ENCODE data around the gene CALCA. TPM values are rescaled to one million over a fixed set of nuclear protein-coding genes. Genes with fewer than 3 reads are reported as not detected.
"Not testable (repeated sequence)": the region's sequence is repeated elsewhere in the genome, so short reads cannot be mapped to it uniquely, and the experiment has no call there.

Gene CALCA, protein sequence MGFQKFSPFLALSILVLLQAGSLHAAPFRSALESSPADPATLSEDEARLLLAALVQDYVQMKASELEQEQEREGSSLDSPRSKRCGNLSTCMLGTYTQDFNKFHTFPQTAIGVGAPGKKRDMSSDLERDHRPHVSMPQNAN
- total RNA-seq (2014; rRNA removed; shearing (Covaris generic); ENCODE audit: low replicate concordance), result not detected in 2 replicates

DNA sequence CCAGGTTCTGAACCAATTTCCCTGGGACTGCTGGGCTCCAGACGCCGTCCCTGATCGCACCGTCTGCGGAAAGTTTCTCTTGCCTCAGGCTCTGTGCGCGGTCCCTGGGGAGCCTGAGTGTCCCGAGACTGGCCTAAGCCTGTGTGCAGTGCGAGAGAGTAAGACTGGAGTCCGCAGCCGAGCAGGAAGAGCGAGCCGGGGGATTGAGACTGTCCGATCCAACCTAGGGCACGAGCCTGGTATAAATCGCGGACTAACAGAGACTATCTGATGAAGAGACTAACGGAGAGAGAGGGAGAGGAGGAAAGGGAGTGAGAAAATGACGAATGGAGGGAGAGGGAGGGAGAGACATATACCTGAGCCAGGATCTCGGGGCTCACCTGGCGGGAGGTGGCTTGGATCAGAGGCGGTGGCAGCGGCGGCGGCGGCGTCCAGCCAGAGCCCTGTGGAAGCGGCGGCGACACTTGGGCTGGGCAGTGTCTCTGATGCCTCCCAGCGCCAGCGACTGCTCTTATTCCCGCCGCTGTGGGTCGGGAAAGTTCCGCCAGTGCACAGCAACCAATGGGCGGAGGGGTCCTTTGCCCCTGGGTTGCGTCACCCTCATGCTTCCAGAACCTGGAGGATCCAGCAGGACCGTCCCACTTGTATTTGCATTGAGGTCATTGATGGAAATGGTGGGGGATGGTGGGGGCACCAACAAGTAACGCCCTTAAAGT is at the start of gene CALCA:
CALCA (minus strand) TSS at position 487 of the 716 bp plus-strand sequence. CDS start 1,159 bp downstream, outside the sequence.
- in situ Hi-C loops (cut with HindIII; ENCODE audit: low pct_unique_long_range_greater_than_20kb, low sequenced_read_pairs), result no loop called here
- DNase-seq (ENCODE audit: low read depth), result no peak

DNA sequence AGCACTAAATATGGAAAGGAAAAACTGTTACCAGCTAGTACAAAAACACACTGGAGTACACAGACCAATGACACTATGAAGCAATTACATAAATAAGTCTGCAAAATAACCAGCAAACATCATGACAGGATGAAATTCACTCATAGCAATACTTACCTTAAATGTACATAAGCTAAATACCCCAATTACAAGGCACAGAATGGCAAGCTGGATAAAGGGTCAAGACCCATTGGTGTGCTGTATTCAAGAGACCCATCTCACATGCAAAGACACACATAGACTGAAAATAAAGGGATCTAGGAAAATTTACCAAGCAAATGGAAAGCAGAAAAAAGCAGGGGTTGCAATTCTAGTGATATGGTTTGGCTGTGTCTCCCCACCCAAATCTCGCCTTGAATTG is 44.0 kb upstream of the CALCA start:
- no peak for DNase-seq (ENCODE audit: low read depth)
- in situ Hi-C loops (cut with HindIII; ENCODE audit: low pct_unique_long_range_greater_than_20kb, low sequenced_read_pairs), result no loop called here

DNA sequence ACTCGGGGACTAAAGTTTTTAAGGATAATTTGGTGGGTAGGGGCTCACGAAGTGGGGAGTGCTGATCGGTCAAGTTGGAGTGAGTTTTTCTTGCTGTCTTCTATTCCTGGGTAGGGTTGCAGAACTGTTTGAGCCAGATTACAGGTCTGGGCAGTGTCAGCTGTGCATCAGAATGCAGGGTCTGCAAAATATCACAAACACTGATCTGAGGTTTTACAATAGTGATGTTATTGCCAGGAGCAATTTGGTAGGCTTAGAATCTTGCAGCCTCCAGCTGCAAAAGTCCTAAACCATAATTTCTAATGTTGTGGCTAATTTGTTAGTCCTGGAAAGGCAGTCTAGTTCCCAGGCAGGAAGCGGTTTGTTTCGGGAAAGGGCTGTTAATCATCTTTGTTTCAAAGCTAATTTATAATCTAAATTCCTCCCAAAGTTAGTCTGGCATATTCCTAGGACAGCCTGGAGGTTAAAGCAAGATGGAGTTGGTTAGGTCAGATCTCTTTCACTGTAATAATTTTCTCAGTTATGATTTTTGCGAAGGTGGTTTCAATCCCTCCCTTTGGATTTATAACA is 39.7 kb upstream of the CALCA start:
- no peak for DNase-seq (ENCODE audit: low read depth)
- in situ Hi-C loops (cut with HindIII; ENCODE audit: low pct_unique_long_range_greater_than_20kb, low sequenced_read_pairs), result no loop called here

DNA sequence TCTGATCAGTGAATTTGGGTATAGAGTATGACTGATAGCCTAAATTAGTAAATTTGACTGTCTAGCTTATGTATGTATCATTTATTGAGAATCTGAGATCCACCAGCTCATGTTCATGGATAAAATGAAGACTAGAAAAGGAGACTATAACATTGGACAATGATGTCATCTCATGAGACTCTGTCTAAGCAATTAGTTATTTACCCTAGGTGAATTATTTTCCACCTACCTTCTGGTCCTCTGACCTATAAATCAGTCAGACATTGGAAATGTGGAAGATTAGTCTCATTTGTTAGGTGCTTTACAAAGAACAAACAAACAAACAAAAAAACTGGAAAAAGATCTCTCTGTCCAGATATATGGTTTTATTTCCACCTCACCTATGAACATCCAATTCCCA is 38.7 kb upstream of the CALCA start:
- in situ Hi-C loops (cut with HindIII; ENCODE audit: low pct_unique_long_range_greater_than_20kb, low sequenced_read_pairs), result no loop called here
- DNase-seq (ENCODE audit: low read depth), result no peak

DNA sequence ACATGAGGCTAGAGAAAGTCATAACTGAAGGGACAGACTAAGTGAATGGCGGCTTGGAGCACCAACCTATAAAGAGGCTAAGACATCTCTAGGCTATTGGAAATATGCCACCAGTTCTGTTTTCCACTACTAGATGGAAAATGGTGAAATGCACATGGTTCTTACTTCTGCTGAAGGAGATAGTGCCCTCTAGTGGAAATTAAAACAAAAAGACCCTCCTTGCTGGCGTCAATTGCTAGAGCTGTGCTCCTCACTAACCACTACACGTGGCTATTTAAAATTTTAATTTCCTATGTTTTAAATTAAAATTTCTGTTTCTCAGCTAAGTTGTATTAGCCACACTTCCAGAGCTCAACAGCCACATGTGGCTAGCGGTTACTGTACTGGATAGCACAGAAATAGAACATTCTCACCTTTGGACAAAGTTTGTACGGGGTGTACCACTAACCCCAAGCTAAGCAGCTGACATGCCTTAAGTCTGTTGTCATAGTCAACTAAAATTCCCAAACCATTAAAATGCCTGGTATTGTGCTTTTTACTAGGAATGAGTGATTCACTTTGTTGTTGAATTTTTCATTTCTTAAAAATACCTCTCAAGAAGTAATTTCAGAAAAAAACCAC is 34.1 kb upstream of the CALCA start:
- in situ Hi-C loops (cut with HindIII; ENCODE audit: low pct_unique_long_range_greater_than_20kb, low sequenced_read_pairs), result no loop called here
- DNase-seq (ENCODE audit: low read depth), result peak; percentile 16

DNA sequence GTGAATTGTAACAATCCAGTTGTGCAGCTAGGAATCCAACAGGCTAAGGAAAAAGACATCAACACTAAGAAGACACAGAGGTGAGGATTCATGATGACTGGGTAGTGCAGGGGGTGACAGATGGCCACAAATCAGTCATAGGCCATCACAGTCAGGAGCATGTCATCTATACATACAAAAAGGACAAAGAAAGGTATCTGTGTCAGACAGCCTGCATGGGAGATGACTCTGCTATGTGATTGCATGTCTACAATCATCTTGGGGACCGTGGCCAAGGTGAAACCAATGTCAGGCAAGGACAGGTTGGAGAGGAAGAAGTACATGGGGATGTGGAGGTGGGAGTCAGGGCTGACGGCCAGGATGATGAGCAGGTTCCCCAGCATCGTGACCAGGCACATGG is 16.0 kb upstream of the CALCA start:
- in situ Hi-C loops (cut with HindIII; ENCODE audit: low pct_unique_long_range_greater_than_20kb, low sequenced_read_pairs); DNase-seq (ENCODE audit: low read depth): not testable (repeated sequence)

DNA sequence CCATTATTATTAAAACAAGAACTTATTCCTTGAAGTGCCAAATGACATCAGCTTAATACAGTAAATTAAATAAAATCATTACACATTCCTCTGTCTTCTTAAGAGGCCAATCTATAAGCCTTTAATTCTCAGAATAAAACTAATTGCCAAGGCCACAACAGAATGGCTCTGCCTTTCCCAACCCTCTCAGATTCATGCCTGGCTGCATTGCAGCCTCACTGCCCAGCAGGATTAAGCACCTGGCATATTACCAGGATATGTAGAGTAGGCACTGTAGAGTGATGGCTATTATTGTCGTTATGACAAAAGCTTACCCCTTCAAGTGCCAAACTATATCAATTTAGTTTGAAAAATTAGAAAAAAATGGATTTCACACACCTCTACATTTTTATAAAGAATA is 9.4 kb upstream of the CALCA start:
- in situ Hi-C loops (cut with HindIII; ENCODE audit: low pct_unique_long_range_greater_than_20kb, low sequenced_read_pairs), result no loop called here
- DNase-seq (ENCODE audit: low read depth), result no peak

DNA sequence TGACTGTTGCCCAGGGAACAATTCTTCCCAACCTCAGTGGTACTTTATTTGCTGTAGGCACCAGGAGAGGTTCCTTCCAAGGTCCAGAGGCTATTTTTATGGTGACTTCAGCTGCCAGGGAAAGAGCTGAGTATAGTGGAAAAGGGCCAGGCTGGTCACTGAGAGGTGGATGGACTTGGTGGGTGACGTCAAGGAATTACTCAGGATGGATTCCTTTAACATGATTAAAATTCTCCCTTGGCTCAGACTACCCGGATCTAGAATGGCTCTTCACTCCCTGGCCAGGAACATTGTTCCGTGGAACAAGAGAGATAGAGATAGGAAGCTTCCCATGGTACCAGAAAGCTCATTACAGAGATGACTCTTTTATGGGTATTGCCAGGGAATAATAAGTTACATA is 8.7 kb upstream of the CALCA start:
- DNase-seq (ENCODE audit: low read depth), result no peak
- in situ Hi-C loops (cut with HindIII; ENCODE audit: low pct_unique_long_range_greater_than_20kb, low sequenced_read_pairs), result no loop called here

DNA sequence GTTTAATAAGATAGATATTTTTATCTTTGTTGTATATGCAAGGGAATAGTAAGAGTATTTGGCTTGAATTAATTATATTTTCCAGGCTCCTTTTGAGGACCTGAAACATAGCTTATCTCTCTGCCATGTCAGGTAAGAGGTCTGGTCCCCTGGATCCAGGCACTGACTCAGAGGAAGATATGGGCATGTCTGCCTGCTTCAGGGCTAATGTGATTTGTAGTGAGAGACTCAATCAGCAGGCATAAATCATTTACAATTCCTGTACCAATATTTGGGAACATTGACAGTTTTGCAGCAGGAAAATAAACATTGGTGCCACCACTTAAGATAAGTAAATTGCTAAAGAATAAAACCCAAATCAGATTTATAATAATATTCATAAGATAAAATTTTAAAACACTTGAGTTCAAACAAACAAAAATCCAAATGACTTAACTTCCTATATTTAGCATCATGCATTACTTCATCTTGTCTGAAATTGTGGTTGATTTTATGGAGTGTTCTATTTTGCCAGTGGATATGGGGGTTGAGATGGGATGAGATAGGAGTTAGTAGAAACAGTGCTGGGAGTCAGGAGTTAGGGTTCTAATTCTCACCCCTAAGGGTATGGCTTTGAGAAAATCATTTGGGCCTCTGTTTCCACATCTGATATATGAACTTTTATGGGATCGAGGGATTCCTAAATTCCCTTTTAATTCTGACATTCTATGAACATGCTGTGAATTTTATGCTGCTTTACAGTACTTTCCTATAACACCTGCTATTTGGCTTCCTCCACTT is 5.1 kb upstream of the CALCA start:
- in situ Hi-C loops (cut with HindIII; ENCODE audit: low pct_unique_long_range_greater_than_20kb, low sequenced_read_pairs), result no loop called here
- no peak for DNase-seq (ENCODE audit: low read depth)

DNA sequence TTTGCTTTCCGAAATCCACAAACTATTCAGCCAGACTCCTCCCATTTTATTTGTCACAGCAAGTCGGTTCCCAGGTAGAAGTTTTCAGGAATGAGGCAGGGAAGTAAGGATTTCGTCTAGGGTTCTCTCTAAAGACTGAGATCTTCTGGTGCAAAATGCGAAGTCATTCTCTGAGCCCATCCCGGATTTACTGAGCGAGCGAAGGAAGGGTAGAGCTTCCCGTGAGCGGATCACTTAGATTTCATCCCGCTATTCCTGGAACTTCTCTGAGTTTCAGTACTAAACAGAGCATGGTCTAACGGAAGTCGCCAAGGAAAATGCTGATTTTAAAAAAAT is 3.1 kb upstream of the CALCA start:
- DNase-seq (ENCODE audit: low read depth), result no peak
- in situ Hi-C loops (cut with HindIII; ENCODE audit: low pct_unique_long_range_greater_than_20kb, low sequenced_read_pairs), result no loop called here

DNA sequence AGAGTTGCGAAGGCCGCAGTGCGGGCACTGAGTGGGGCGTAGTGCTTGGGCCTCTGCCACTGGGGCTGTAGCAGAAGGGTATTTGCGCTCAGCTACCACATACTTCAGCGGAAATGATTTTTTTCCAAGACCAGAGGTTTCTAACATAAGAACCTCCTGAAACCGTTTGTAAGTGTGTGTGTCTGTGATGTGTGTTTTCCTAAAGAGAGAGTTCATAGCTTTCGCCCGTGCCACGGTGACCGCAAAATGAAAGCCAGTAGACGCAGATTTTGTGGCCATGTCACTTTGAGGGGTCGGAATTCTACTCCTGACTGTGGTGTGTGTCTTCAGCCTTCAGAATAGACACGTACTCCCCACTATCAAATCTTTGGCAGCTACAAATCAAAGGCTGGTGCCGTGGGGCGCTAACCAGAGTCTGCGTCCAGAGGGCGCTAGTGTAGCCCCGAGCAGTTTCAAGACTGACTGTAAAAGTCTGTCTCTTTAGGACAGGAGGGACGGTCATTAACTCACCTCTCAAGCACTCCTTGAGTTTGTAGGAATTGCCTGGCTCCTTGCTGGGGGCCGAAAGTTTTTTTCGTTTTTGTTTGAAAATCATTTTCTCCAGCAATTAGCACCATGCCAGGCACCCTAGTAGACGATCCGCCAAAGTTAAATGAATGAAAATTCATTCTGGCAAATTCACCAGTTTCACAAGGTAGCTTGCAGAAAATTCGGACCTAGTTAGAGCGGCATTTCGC is 2.5 kb upstream of the CALCA start:
- in situ Hi-C loops (cut with HindIII; ENCODE audit: low pct_unique_long_range_greater_than_20kb, low sequenced_read_pairs), result no loop called here
- DNase-seq (ENCODE audit: low read depth), result no peak

DNA sequence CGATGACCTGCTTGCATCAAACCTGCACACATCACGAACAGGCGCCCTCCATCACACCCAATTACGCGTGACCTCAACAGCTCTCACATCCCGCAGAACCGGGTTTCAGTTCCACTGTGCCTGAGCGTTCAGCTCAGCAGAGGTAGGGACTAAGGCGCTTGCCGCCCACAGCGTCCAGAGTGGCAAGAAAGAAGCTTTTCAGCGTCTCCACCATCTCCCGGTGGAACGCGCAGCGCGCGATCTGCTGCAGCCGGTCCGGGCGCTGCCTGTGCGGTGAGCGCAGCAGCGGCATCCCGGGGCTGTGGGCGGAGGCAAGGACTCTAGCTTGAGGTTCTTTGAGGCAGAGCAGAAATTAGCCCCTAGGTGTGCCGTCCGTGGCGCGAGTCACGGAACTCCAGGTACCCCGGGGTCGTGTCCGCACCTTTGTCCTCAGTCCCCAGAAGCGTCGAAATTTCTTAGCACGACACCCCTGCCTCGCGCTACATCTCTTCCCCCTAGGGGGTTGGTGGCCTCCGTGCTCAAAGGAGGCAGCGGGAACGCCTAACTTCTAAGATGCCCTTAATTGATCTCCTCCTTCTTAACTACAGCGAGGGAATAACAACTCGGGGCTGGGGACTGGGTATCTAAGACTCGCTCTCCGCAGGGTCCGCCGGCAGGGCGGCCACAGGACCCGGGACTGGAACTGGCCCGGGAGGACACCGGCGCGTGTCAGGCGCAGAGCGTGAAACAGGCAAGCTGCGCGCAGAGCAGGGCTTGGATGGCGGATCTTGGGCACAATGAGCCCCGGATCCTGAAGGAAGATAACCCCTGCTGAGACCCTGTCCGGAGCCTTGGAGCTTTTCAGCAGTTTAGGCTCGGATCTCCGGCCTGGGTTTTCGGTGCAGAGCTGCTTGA is 1.7 kb upstream of the CALCA start:
- DNase-seq (ENCODE audit: low read depth), result no peak
- in situ Hi-C loops (cut with HindIII; ENCODE audit: low pct_unique_long_range_greater_than_20kb, low sequenced_read_pairs), result no loop called here

DNA sequence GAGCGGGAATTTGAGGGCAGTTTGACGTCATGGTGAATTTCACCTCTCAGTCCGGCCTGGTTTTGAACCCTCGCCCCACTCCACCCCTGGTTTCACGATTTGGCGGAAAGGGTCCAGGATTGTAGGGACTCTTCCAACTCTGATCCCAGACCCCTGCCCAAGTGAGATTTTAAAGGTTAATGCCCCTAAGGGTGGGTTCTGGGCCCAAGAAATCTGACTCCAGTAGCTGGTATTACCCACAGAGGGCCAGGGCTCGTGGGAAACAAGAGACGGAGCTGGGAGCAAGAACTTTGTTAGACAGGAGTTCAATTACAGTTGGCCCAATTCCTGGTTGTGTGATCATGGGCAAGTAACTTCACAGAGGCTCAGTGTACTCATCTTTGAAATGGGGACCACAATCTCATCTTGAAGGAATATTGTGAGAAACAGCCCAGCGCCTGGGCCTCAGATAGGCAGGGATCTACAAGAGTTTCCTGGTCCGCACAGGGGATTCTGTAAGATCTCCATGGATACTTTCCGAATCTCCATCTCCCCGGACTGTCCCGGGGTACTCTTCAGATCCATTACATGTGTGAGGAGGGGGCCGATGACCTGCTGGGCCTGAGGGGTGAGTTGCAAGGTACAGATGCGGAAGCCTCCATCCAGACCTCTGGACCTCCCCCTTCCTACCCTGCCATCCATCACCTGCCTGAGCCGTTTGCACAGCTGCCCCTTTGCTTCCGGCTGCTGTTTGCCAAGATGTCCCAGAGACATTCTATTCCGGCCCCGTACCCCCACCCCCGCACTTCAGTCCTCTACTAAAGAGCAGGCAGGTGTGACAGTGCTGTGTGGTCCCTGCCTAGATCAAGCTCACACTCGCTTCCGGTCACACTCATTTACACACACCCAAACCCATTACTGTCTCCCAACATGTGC is 687 bp upstream of the CALCA start:
- DNase-seq (ENCODE audit: low read depth), result no peak
- in situ Hi-C loops (cut with HindIII; ENCODE audit: low pct_unique_long_range_greater_than_20kb, low sequenced_read_pairs), result no loop called here

DNA sequence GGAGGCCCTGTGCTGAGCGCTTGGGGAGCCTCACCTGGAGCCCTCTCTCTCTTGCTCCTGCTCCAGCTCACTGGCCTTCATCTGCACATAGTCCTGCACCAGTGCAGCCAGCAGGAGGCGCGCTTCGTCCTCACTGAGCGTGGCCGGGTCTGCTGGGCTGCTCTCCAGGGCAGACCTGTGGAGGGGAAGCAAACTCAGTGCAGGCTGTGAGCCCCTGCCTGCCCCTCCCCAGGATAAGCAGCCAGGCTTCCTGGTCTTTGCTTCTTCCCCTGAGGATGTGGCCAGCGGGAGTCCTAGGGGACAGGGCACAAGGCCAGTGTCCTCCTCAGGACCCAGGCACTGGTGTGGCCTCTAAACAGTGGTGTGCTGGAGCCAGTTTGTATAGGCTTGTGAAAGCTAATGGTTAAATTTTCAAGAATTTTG is 2.2 kb downstream of the CALCA start:
- in situ Hi-C loops (cut with HindIII; ENCODE audit: low pct_unique_long_range_greater_than_20kb, low sequenced_read_pairs), result no loop called here
- no peak for DNase-seq (ENCODE audit: low read depth)

DNA sequence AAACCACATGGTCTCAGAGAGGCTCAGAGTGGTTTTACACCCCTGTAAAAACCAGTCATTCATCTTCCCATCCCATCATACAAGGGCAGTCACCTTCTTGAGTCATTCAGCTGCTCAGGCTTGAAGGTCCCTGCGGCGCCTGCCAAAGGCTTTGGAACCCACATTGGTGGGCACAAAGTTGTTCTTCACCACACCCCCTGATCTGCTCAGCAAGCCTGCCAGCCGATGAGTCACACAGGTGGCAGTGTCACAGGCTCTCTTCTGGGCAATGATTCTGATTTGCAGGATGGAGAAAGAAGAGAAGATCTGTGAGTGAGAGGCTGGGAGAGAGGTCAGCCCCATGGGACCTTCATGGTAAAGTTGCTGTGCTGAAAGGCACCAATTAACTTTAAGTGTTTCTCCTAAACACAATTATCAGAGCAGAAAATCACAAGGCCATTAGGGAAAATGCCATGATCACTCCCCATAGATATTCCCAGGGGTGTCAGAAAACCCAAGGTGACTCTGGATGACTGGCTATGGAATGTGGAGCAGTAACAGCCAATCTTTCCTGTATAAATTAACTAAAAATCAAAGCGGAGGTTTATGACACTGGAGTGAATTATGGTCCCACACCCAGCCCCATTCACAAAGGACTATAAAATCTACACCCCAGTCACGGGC is 4.4 kb downstream of the CALCA start:
- in situ Hi-C loops (cut with HindIII; ENCODE audit: low pct_unique_long_range_greater_than_20kb, low sequenced_read_pairs), result no loop called here
- DNase-seq (ENCODE audit: low read depth), result peak; percentile 57

DNA sequence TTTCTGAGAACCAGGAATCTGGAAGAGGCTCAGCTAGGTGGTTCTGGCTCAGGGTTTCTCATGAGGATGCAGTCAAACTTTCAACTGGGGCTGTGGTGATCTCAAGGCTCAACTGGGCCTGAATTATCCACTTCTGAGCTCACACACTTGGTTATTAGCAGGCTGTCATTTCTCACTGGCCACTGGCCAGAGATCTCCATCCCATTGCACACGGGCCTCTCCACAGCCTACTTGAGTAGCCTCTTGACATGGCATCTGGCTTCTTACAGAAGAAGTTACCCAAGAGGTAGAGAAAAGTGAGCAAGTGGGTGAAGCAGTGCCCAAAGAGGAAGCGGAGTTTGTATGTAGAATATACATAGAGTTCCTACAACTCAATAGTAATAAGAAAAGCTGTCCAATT is 16.0 kb downstream of the CALCA start:
- in situ Hi-C loops (cut with HindIII; ENCODE audit: low pct_unique_long_range_greater_than_20kb, low sequenced_read_pairs), result no loop called here

More for the DNA sequence above, 16.0 kb downstream of the CALCA start:
- no peak for DNase-seq (ENCODE audit: low read depth)
